Measurements from ENCODE around the gene SLC36A3. TPM values are rescaled to one million over a fixed set of nuclear protein-coding genes. Genes with fewer than 3 reads are reported as not detected.
A peak's percentile ranks its signal among the peaks of the same experiment; 100 is the strongest.

SLC36A3 gene
- total and polyA plus RNA-seq, 4 experiments from 2014 or later, result not detected

DNA sequence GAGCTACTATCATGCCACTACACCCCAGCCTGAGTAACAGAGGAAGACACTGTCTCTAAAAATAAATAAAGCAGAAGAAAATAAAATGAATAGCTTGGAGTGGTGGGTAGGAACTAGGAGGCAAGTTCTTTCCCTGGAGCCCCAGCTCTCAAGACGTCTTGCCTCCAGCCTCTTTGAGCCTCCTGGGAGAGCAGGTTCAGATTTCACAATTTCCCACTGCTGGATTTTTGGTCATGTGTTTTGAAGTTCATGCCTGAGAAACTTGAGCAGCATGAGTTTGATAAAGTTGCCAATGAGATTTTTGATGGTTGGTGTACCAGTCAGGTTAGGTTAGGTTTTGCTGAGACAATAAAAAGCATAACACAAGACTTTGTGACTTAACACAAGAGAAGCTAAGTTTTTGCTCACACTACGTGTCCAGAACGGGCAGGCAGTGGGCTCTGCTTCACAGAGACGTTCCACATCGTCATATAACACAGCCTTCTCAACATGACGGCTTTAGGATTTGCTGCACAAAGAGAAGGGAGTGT is 75.6 kb downstream of the SLC36A3 start:
- no peak overlapping the region for H3K27ac ChIP-seq (ENCODE audit: low read depth, low read length)
- peak overlapping the region in 2 of 7 donors; percentile 6 to 30 for H3K27ac Mint-ChIP-seq
- H3K9me3 Mint-ChIP-seq, result no peaks in the 10 kb centered on the region
- no peaks in the 10 kb centered on the region for H3K9me3 ChIP-seq (ENCODE audit: control insufficient read depth in 1 of 2, low read length in 2 of 2)
- peaks cover 11 to 24% (median 17%) of the 10 kb centered on the region in 4 donors for H3K4me1 Mint-ChIP-seq
- H3K4me3 ChIP-seq (ENCODE audit: low read length in 2 of 2), result no peak overlapping the region
- peak overlapping the region in 1 of 8 donors; percentile 27 for H3K4me3 Mint-ChIP-seq
- peaks cover 0 to 8% of the 10 kb centered on the region in 2 donors for H3K36me3 Mint-ChIP-seq
- ChIA-PET CTCF (ENCODE audit: partially characterized antibody) (interaction anchor here (0.8 to 13.2 kb wide), 5 partner anchors 12 to 770 kb away, joined by 3 to 149 read pairs (median 3); no protein-coding TSS in a partner anchor), POLR2A (ENCODE audit: partially characterized antibody) (interaction anchor here (1.2 to 1.6 kb wide), 3 partner anchors 14 to 24 kb away, joined by 4 to 9 read pairs (median 9); partner anchors contain the start of gene GM2A)
- DNase-seq, result no peak
- no peaks in the 10 kb centered on the region for H3K27me3 ChIP-seq (ENCODE audit: insufficient read depth, low read length)
- H3K27me3 Mint-ChIP-seq, result no peaks in the 10 kb centered on the region
- intact Hi-C loops (cut with micrococcal nuclease), result loop anchor here (10.0 kb wide), 1 partner anchor 163 kb away; no protein-coding TSS in a partner anchor
- H3K36me3 ChIP-seq (ENCODE audit: insufficient read depth, low read length), result no peaks in the 10 kb centered on the region
- H3K4me1 ChIP-seq (ENCODE audit: insufficient read depth, low read length), result peaks cover 25% of the 10 kb centered on the region

Other genes starting within 250 kb of the SLC36A3 start
- gene TNIP1, start 222.7 kb downstream of the SLC36A3 start, total RNA-seq, result 100 to 1,000 TPM; 227 to 233 TPM
- gene TNIP1, start 222.7 kb downstream of the SLC36A3 start, polyA plus RNA-seq, result 10 to 100 TPM; 31.5 to 70.2 TPM
- gene ANXA6, start 146.0 kb downstream of the SLC36A3 start, total RNA-seq, result 100 to 1,000 TPM; 318 to 342 TPM
- 100 to 1,000 TPM; 229 to 330 TPM for gene ANXA6, start 146.0 kb downstream of the SLC36A3 start, polyA plus RNA-seq
- gene CCDC69, start 79.7 kb downstream of the SLC36A3 start, total RNA-seq, result 10 to 100 TPM; 93.5 to 93.9 TPM
- 10 to 100 TPM; 38.9 to 83.0 TPM for gene CCDC69, start 79.7 kb downstream of the SLC36A3 start, polyA plus RNA-seq
- gene GM2A, start 50.6 kb downstream of the SLC36A3 start, total RNA-seq, result 10 to 100 TPM; 20.4 to 23.1 TPM
- gene GM2A, start 50.6 kb downstream of the SLC36A3 start, polyA plus RNA-seq, result 1 to 10 TPM; 4.3 to 5.6 TPM
- not detected for gene SLC36A2, start 43.8 kb upstream of the SLC36A3 start, total RNA-seq
- not detected for gene SLC36A2, start 43.8 kb upstream of the SLC36A3 start, polyA plus RNA-seq
- gene SLC36A1, start 143.8 kb upstream of the SLC36A3 start, total RNA-seq, result 1 to 10 TPM; 5.2 to 7.8 TPM
- gene SLC36A1, start 143.8 kb upstream of the SLC36A3 start, polyA plus RNA-seq, result 1 to 10 TPM in 1 of 2 donors, under 1 TPM in 1; 0.80 to 2.1 TPM